K562 (cell line): Measurements from ENCODE around the gene TXNRD2. TPM values are rescaled to one million over a fixed set of nuclear protein-coding genes. Genes with fewer than 3 reads are reported as not detected.

Source experiments
- CHD4 ChIP-seq: fragments of 200-600 bp; sonication (generic); IDR thresholded peaks from 3 replicates; pipeline ENCODE4 v1.6.1; 2012; ENCODE audit warnings: low read depth, mild to moderate bottlenecking, mixed read lengths, low read length, inconsistent platforms; ENCODE audit not compliant: insufficient read depth, insufficient replicate concordance, poor library complexity, severe bottlenecking
- FOXP1 ChIP-seq: sonication (generic); formaldehyde crosslinking; IDR thresholded peaks from 2 replicates; pipeline ENCODE4 v1.8.0; 2022; ENCODE audit warnings: mild to moderate bottlenecking, missing genetic modification reagents
- HNRNPLL ChIP-seq: fragments of 200-400 bp; formaldehyde crosslinking; IDR thresholded peaks from 2 replicates; pipeline ENCODE4 v1.6.1; 2017; ENCODE audit warnings: low read length, low read depth, mild to moderate bottlenecking; ENCODE audit not compliant: poor library complexity, severe bottlenecking
- ID3 ChIP-seq, 2 experiments: fragments of 250-450 bp in 1 of 2; fragments of 450-650 bp in 1 of 2; sonication (Bioruptor Pico) in 1 of 2; IDR thresholded peaks; 2 replicates each; pipeline versions ENCODE4 v1.6.1 to v1.8.0; 2016 to 2021; ENCODE audit warnings: mild to moderate bottlenecking in 2 of 2, moderate library complexity in 2 of 2, missing compliant biosample characterization in 1 of 2, missing genetic modification characterization in 1 of 2
- KLF10 ChIP-seq: fragments of 250-450 bp; sonication (Bioruptor Pico); IDR thresholded peaks from 2 replicates; pipeline ENCODE4 v1.6.1; 2021; ENCODE audit warnings: matching md5 sums
- MYNN ChIP-seq, 2 experiments: sonication (generic); formaldehyde crosslinking in 1 of 2; IDR thresholded peaks; 2 replicates each; pipeline versions ENCODE4 v1.5.0 to v1.6.1; 2016 to 2020; ENCODE audit warnings: antibody characterized with exemption in 1 of 2, missing genetic modification reagents in 1 of 2
- NFE2 ChIP-seq: IDR thresholded peaks from 2 replicates; pipeline ENCODE4 v1.6.1; 2014; ENCODE audit warnings: antibody characterized with exemption, low read depth
- PHB ChIP-seq: fragments of 250-450 bp; sonication (Bioruptor Pico); IDR thresholded peaks from 2 replicates; pipeline ENCODE4 v1.5.0; 2021
- PHTF2 ChIP-seq: fragments of 250-450 bp; sonication (Bioruptor Pico); IDR thresholded peaks from 2 replicates; pipeline ENCODE4 v1.5.0; 2021; ENCODE audit warnings: mild to moderate bottlenecking
- POLR2G ChIP-seq: fragments of 200-400 bp; formaldehyde crosslinking; IDR thresholded peaks from 2 replicates; pipeline ENCODE4 v1.6.1; 2017; ENCODE audit warnings: low read depth, mild to moderate bottlenecking, antibody characterized with exemption, low read length, moderate library complexity
- PRPF4 ChIP-seq: fragments of 200-400 bp; formaldehyde crosslinking; IDR thresholded peaks from one replicate; pipeline ENCODE4 v1.6.1; 2017; ENCODE audit warnings: low read length, low read depth, mild to moderate bottlenecking; ENCODE audit not compliant: insufficient read depth, poor library complexity, severe bottlenecking
- RBFOX2 ChIP-seq: fragments of 200-400 bp; formaldehyde crosslinking; IDR thresholded peaks from 2 replicates; pipeline ENCODE4 v1.6.1; 2017; ENCODE audit warnings: low read depth, mild to moderate bottlenecking, low read length, moderate library complexity
- RBM22 ChIP-seq: fragments of 200-400 bp; formaldehyde crosslinking; IDR thresholded peaks from 2 replicates; pipeline ENCODE4 v1.6.1; 2018; ENCODE audit warnings: low read length, low read depth; ENCODE audit not compliant: poor library complexity, severe bottlenecking
- SMARCC2 ChIP-seq: fragments of 450-650 bp; IDR thresholded peaks from 2 replicates; pipeline ENCODE4 v1.6.1; 2017; ENCODE audit warnings: antibody characterized with exemption, moderate library complexity, mild to moderate bottlenecking, low read depth
- ZKSCAN1 ChIP-seq: fragments of 150-350 bp; IDR thresholded peaks from 2 replicates; pipeline ENCODE4 v1.6.1; 2016; ENCODE audit warnings: low read depth, low read length
- ZNF76 ChIP-seq: fragments of 250-450 bp; sonication (Bioruptor Pico); IDR thresholded peaks from 2 replicates; pipeline ENCODE4 v1.4.0; 2020; ENCODE audit warnings: mild to moderate bottlenecking, moderate library complexity, borderline replicate concordance
- polyA plus RNA-seq, 8 experiments: library from polyadenylated mRNA; depleted of rRNA in 4 of 8; stranded (reverse) in 5 of 8; unstranded in 3 of 8; fragments of >200 nt; fragmentation: Nextera tagmentation in 2 of 8; fragmentation: Illumina TruSeq in 1 of 8; extraction: Ambion mirVana in 2 of 8; extraction: Trizol in 1 of 8; gene quantifications; 2 replicates each; pipeline versions ENCODE4 v1.2.1 to v1.2.3, GENCODE V29; 2011 to 2014; ENCODE audit warnings: inconsistent platforms in 1 of 8, missing spikeins in 1 of 8
- total RNA-seq, 7 experiments: library from RNA; depleted of rRNA in 6 of 7; stranded (reverse); fragments of >200 nt in 6 of 7; fragmentation: Illumina TruSeq in 2 of 7; extraction: Trizol in 2 of 7; gene quantifications; 2 replicates each; pipeline versions ENCODE4 v1.2.1 to v1.2.3, GENCODE V29; 2011 to 2021; ENCODE audit warnings: low replicate concordance in 1 of 7
- TF ChIP-seq, protein P1 (sequence below): sonication (generic); formaldehyde crosslinking; IDR thresholded peaks from 2 replicates; pipeline ENCODE4 v1.5.0; 2020; ENCODE audit warnings: missing genetic modification reagents
- TF ChIP-seq, protein P2 (sequence below): fragments of 250-450 bp; sonication (Bioruptor Pico); IDR thresholded peaks from 2 replicates; pipeline ENCODE4 v1.5.0; 2021; ENCODE audit warnings: mild to moderate bottlenecking, borderline replicate concordance
- TF ChIP-seq, protein P3 (sequence below), 2 experiments: fragments of 200-800 bp in 1 of 2; sonication (Bioruptor generic) in 1 of 2; sonication (generic) in 1 of 2; formaldehyde crosslinking in 1 of 2; IDR thresholded peaks in 1 of 2; conservative IDR thresholded peaks in 1 of 2; 2 replicates each; pipeline versions ENCODE4 v1.5.0 to v1.6.1; 2016 to 2020; ENCODE audit warnings: missing compliant biosample characterization in 1 of 2, missing genetic modification characterization in 1 of 2, missing genetic modification reagents in 1 of 2

Gene TXNRD2
- total and polyA plus RNA-seq, 9 of the 15 experiments (the other 6 are each of a cell fraction or from before 2014, with no cell fraction given) = 3.3 to 80.2 (median 49.4) TPM

GRCh38 chr22:19984851-19985811 lies 43.5 kb upstream of the TXNRD2 start (continued):
- TF ChIP-seq, protein P1, sequence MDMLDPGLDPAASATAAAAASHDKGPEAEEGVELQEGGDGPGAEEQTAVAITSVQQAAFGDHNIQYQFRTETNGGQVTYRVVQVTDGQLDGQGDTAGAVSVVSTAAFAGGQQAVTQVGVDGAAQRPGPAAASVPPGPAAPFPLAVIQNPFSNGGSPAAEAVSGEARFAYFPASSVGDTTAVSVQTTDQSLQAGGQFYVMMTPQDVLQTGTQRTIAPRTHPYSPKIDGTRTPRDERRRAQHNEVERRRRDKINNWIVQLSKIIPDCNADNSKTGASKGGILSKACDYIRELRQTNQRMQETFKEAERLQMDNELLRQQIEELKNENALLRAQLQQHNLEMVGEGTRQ = peak; percentile 31; the same call in 1 of the 2 replicates
- TF ChIP-seq HNRNPLL (peak; percentile 25), ZKSCAN1 (peak; percentile 20; the same call in 1 of the 2 replicates), SMARCC2 (no peak), RBM22 (no peak), MYNN (IDR thresholded peaks at IDR 0.05) (no peak), MYNN (CRISPR knock-in tag; IDR thresholded peaks at IDR 0.05) (0 out of 2 replicates have a peak, but pooled peaks have one; percentile 17), CHD4 (no peak), FOXP1 (CRISPR knock-in tag) (no peak), RBFOX2 (0 out of 2 replicates have a peak, but pooled peaks have one; percentile 16), NFE2 (no peak), PRPF4 (no peak), PHB (CRISPR knock-in tag) (peak; percentile 53; the same call in 1 of the 2 replicates), ID3 (CRISPR knock-in tag; IDR thresholded peaks at IDR 0.05) (no peak), ID3 (tag; IDR thresholded peaks at IDR 0.05) (0 out of 2 replicates have a peak, but pooled peaks have one; percentile 18), PHTF2 (CRISPR knock-in tag) (no peak), KLF10 (CRISPR knock-in tag) (peak; percentile 24; the same call in 1 of the 2 replicates), ZNF76 (CRISPR knock-in tag) (no peak), POLR2G (peak; percentile 51; the same call in 1 of the 2 replicates)
- TF ChIP-seq, protein P2, sequence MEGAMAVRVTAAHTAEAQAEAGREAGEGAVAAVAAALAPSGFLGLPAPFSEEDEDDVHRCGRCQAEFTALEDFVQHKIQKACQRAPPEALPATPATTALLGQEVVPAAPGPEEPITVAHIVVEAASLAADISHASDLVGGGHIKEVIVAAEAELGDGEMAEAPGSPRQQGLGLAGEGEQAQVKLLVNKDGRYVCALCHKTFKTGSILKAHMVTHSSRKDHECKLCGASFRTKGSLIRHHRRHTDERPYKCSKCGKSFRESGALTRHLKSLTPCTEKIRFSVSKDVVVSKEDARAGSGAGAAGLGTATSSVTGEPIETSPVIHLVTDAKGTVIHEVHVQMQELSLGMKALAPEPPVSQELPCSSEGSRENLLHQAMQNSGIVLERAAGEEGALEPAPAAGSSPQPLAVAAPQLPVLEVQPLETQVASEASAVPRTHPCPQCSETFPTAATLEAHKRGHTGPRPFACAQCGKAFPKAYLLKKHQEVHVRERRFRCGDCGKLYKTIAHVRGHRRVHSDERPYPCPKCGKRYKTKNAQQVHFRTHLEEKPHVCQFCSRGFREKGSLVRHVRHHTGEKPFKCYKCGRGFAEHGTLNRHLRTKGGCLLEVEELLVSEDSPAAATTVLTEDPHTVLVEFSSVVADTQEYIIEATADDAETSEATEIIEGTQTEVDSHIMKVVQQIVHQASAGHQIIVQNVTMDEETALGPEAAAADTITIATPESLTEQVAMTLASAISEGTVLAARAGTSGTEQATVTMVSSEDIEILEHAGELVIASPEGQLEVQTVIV (CRISPR knock-in tag) = peak; percentile 68
- TF ChIP-seq, protein P3, sequence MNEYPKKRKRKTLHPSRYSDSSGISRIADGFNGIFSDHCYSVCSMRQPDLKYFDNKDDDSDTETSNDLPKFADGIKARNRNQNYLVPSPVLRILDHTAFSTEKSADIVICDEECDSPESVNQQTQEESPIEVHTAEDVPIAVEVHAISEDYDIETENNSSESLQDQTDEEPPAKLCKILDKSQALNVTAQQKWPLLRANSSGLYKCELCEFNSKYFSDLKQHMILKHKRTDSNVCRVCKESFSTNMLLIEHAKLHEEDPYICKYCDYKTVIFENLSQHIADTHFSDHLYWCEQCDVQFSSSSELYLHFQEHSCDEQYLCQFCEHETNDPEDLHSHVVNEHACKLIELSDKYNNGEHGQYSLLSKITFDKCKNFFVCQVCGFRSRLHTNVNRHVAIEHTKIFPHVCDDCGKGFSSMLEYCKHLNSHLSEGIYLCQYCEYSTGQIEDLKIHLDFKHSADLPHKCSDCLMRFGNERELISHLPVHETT (CRISPR knock-in tag; conservative IDR thresholded peaks at IDR 0.05 in 1 of 2, IDR thresholded peaks at IDR 0.05 in 1 of 2) = no peak; a peak in 1 of 4 replicates
